Measurements from ENCODE around the gene PAH.

DNA sequence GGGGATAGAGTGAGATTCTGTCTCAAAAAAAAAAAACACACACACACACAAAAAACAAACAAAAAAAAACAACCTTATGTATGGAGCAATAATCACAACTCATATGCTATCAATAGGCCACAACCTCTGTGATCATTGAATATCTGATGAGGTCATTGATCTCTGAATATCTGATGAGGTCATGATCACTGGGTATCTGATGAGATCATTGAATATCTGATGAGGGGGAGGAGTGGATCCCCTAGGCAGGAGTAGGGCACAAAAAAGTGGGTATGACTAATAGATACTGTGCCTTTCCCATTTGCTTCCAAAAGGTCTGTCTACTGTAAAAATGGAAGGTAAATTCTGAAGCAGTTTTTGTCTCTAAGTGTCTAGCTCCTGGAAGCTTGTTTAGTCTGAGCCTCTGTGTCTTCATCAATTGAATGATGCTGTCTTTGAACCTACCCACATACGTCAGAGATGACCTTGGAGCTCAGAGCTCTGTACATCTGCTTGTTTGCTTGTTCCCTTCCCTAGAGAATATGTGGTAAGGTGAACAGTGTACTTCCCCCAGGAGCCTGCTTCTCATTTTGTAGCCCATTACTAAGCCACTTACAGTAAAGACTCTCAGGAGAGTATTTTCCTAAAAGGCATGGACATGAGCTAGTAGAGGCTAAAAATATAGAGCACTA lies 13.6 kb downstream of the PAH start:
- no peak for TF ChIP-seq POLR2A (IDR thresholded peaks at IDR 0.05)
- no peak for TF ChIP-seq CTCF (IDR thresholded peaks at IDR 0.05)
